Thyroid gland (tissue), 4 donors: Measurements from ENCODE around the gene RHOJ. TPM values are rescaled to one million over a fixed set of nuclear protein-coding genes. Genes with fewer than 3 reads are reported as not detected.

Source experiments
- DNase-seq, 2 donors: peaks; one replicate each; pipeline ENCODE4 v3.0.0-alpha.2; 2019
- H3K27ac ChIP-seq, 3 donors: fragments of 200-600 bp; sonication (generic); 1 replicate in 2 of 3; 2 replicates in 1 of 3; pipeline ENCODE4 v1.5.1; 2016 to 2019; ENCODE audit warnings: mild to moderate bottlenecking in 1 of 3, moderate library complexity in 1 of 3
- H3K27me3 ChIP-seq: fragments of 200-600 bp; sonication (generic); one replicate; pipeline ENCODE4 v1.5.1; 2019
- H3K36me3 ChIP-seq, 2 donors: fragments of 200-600 bp; sonication (generic); one replicate each; pipeline ENCODE4 v1.5.1; 2016 to 2019
- H3K4me1 ChIP-seq, 2 donors: fragments of 200-600 bp; sonication (generic); one replicate each; pipeline ENCODE4 v1.5.1; 2017 to 2019
- H3K4me3 ChIP-seq, 3 donors: fragments of 200-600 bp; sonication (generic); replicated peaks in 1 of 3; 1 replicate in 2 of 3; 2 replicates in 1 of 3; pipeline ENCODE4 v1.5.1; 2016; ENCODE audit warnings: mild to moderate bottlenecking in 1 of 3
- H3K9me3 ChIP-seq: fragments of 200-600 bp; sonication (generic); one replicate; pipeline ENCODE4 v1.5.1; 2017
- POLR2A ChIP-seq, 2 donors: fragments of 450-650 bp; IDR thresholded peaks; one replicate each; pipeline ENCODE4 v1.6.1; 2017; ENCODE audit warnings: antibody characterized with exemption in 2 of 2, mild to moderate bottlenecking in 2 of 2, moderate library complexity in 1 of 2
- WGBS, 2 donors: methylation state at CpG; one replicate each; pipeline ENCODE4 v1.1.5; 2017; 5-methylcytosine and 5-hydroxymethylcytosine counted together
- intact Hi-C: fragments of 100-400 bp; cut with DNase I; formaldehyde crosslinking; loops from one replicate; pipeline ENCODE4 v1.15.1; 2023
- total RNA-seq, 4 donors: library from RNA; depleted of rRNA; stranded (reverse); fragments of >200 nt; gene quantifications; one replicate each; pipeline ENCODE4 v1.2.3, GENCODE V29; 2016
- TF ChIP-seq, protein P1 (sequence below), 6 experiments: fragments of 200-600 bp in 3 of 6; fragments of 450-650 bp in 3 of 6; sonication (generic) in 3 of 6; IDR thresholded peaks; one replicate each; pipeline ENCODE4 v1.5.1; 2016 to 2019; ENCODE audit warnings: antibody characterized with exemption in 6 of 6, mild to moderate bottlenecking in 2 of 6, inconsistent platforms in 1 of 6, moderate library complexity in 1 of 6

RHOJ gene
- total RNA-seq, 4 donors from 2014 or later: 10.3 to 23.0 (median 15.4) TPM

- no peak for TF ChIP-seq POLR2A (IDR thresholded peaks at IDR 0.05)
- TF ChIP-seq, protein P1, sequence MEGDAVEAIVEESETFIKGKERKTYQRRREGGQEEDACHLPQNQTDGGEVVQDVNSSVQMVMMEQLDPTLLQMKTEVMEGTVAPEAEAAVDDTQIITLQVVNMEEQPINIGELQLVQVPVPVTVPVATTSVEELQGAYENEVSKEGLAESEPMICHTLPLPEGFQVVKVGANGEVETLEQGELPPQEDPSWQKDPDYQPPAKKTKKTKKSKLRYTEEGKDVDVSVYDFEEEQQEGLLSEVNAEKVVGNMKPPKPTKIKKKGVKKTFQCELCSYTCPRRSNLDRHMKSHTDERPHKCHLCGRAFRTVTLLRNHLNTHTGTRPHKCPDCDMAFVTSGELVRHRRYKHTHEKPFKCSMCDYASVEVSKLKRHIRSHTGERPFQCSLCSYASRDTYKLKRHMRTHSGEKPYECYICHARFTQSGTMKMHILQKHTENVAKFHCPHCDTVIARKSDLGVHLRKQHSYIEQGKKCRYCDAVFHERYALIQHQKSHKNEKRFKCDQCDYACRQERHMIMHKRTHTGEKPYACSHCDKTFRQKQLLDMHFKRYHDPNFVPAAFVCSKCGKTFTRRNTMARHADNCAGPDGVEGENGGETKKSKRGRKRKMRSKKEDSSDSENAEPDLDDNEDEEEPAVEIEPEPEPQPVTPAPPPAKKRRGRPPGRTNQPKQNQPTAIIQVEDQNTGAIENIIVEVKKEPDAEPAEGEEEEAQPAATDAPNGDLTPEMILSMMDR (IDR thresholded peaks at IDR 0.05): no peak
- H3K27me3 ChIP-seq: no peaks in the 10 kb centered on the region
- intact Hi-C loops: no loop called here
- DNase-seq: peak in 1 of 2 donors; percentile 15
- 13% methylated on average over 8 of the region's 8 CpGs for whole genome bisulfite sequencing, 2 donors
- no peaks in the 10 kb centered on the region for H3K9me3 ChIP-seq
- peak overlapping the region; percentile 4 to 64 (median 48) for H3K27ac ChIP-seq
- H3K4me1 ChIP-seq: no peaks in the 10 kb centered on the region
- H3K36me3 ChIP-seq: no peaks in the 10 kb centered on the region
- no peak overlapping the region for H3K4me3 ChIP-seq
Measured at GRCh38 chr14:63295231-63295685, 91.0 kb downstream of the RHOJ start.

DNA sequence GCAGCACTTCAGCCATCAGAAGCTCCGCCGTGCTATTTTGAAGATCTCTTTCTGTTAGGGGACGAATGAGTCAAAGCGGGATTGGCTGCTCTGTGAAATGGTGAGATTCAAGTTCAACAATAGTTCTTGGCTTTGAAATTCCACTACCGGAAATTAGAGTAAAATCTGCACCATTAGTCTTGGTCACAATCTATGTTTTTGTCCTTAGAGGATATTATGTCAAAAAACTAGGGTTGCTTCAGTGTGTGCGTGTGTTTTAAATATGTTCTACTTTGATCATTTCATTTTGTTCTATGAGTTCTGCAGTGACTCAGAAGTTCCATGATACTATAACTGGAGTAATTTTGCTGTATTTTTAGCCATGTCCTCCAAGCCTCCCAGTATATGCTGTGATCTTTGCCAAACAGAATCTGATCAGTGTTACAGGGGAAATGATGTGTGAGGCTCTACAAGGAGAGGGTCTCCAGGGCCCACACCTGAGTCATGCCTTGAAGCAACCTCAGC is 91.9 kb downstream of the RHOJ start:
- TF ChIP-seq, protein P1 (IDR thresholded peaks at IDR 0.05): no peak
- TF ChIP-seq POLR2A (IDR thresholded peaks at IDR 0.05): no peak
- H3K36me3 ChIP-seq: no peaks in the 10 kb centered on the region

DNA sequence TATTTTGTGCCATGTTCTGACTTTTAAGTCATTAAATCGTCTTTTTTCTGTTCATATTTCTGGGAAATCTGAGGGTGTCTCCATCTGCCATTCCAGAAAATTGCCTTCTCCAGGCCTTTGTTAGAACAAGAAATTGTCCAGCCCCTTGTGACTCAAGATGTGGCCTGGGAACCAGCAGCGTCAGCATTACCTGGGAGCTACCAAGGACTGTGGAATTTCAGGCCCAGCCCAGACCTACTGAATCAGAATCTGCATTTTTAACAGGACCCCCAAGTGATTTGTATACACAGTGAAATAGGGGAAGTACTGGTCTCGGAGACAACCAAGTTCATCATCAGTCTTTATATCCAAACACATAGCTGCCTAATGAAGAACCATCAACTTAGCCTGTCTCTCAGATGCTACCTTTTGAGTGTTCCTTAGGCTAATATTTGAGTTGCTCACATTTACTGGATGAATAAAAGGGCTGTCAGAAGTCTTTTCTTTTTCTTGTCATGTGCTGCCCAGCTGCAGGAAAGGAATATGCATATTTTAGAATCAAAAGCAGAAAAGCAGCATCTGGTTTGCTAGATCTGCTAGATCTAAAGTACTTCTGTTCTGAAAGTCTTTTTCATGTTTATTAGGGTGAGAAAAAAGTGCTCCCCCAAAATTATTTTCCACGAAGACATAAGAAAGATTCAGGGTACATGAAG is 93.3 kb downstream of the RHOJ start:
- no peak for DNase-seq
- H3K27ac ChIP-seq: no peak overlapping the region
- no peak for TF ChIP-seq POLR2A (IDR thresholded peaks at IDR 0.05)
- TF ChIP-seq, protein P1 (IDR thresholded peaks at IDR 0.05): no peak
- H3K9me3 ChIP-seq: no peaks in the 10 kb centered on the region
- intact Hi-C loops: no loop called here
- no peaks in the 10 kb centered on the region for H3K36me3 ChIP-seq
- WGBS, 2 donors: 89% methylated on average over 4 of the region's 4 CpGs
- no peaks in the 10 kb centered on the region for H3K4me1 ChIP-seq
- no peaks in the 10 kb centered on the region for H3K27me3 ChIP-seq
- no peak overlapping the region for H3K4me3 ChIP-seq

More for the DNA sequence above, 91.9 kb downstream of the RHOJ start:
- WGBS, 2 donors: 70 to 76% methylated on average over 6 of the region's 6 CpGs
- intact Hi-C loops: no loop called here
- Histone ChIP-seq H3K27ac (peak overlapping the region in 2 of 3 donors; percentile 48 to 64), H3K9me3 (no peaks in the 10 kb centered on the region), H3K4me1 (no peaks in the 10 kb centered on the region), H3K4me3 (no peak overlapping the region), H3K27me3 (no peaks in the 10 kb centered on the region)
- DNase-seq: no peak

GRCh38 chr14:63299351-63300110 is 95.3 kb downstream of the RHOJ start:
- no peaks in the 10 kb centered on the region for H3K4me1 ChIP-seq
- no peaks in the 10 kb centered on the region for H3K9me3 ChIP-seq
- no peak overlapping the region for H3K27ac ChIP-seq
- DNase-seq: no peak
- 73 to 75% methylated on average over 6 of the region's 6 CpGs for WGBS, 2 donors
- no peaks in the 10 kb centered on the region for H3K36me3 ChIP-seq
- H3K27me3 ChIP-seq: no peaks in the 10 kb centered on the region
- TF ChIP-seq, protein P1 (IDR thresholded peaks at IDR 0.05): no peak
- no peak for TF ChIP-seq POLR2A (IDR thresholded peaks at IDR 0.05)
- H3K4me3 ChIP-seq: no peak overlapping the region
- intact Hi-C loops: no loop called here

DNA sequence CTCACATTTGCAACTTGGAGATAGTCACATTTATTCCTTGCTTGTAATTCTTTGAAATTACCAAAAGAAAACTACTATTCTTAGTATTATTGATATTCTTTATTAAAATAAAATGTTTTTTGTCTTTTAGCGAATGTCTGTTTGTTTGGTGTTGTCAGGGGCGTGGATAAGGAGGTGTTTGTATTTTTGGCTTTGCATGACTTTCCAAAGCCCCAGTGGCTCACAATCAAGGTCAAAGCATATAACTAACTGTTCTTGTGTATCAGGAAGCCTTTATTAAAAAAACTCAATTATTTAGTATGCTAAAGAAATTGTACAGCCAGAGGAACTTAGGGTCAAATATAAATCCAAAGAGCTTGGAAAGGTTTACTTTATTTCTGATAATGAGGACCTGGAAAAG is 96.6 kb downstream of the RHOJ start:
- Histone ChIP-seq H3K4me1 (no peaks in the 10 kb centered on the region), H3K9me3 (no peaks in the 10 kb centered on the region), H3K27me3 (no peaks in the 10 kb centered on the region), H3K36me3 (no peaks in the 10 kb centered on the region), H3K27ac (no peak overlapping the region), H3K4me3 (no peak overlapping the region)
- TF ChIP-seq POLR2A (IDR thresholded peaks at IDR 0.05): no peak
- TF ChIP-seq, protein P1 (IDR thresholded peaks at IDR 0.05): no peak
- DNase-seq: no peak
- WGBS, 2 donors: 88 to 90% methylated on average over 2 of the region's 2 CpGs
- intact Hi-C loops: no loop called here
